Uterus (tissue), 2 donors: ENCODE data around the gene PRPF40A.

ENCODE experiments used
- CTCF ChIP-seq, 4 experiments: fragments of 200-600 bp in 2 of 4; fragments of 450-650 bp in 2 of 4; sonication (generic) in 2 of 4; IDR thresholded peaks; one replicate each; pipeline ENCODE4 v1.5.1; 2016 to 2019; ENCODE audit warnings: antibody characterized with exemption in 4 of 4, mild to moderate bottlenecking in 2 of 4, moderate library complexity in 1 of 4
- POLR2A ChIP-seq, 2 donors: fragments of 450-650 bp; IDR thresholded peaks; one replicate each; pipeline ENCODE4 v1.6.1; 2016; ENCODE audit warnings: antibody characterized with exemption in 2 of 2, mild to moderate bottlenecking in 1 of 2, moderate library complexity in 1 of 2

DNA sequence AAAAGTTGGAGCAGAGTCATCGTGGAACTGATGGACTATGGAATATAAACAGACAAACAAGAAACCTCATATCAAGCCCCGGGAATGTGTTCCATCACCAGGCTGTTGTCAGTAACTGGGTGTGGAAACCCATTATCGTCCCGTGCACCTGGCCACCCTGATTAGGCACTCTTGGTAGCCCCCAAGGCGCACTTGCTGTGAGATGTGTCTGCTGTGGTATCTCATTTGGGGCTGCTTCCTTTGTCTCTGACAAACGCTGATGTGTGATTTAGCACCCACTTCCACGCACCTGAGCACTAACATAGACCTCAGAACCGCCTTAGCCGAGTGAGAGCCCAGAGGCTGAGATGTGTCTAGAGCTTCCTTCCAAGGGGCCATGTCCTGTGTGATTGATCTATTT, 96.3 kb downstream of the PRPF40A start:
- TF ChIP-seq POLR2A (IDR thresholded peaks at IDR 0.05) = no peak
- TF ChIP-seq CTCF (IDR thresholded peaks at IDR 0.05) = no peak
